CD4-positive, CD25-positive, alpha-beta regulatory T cell (primary cell): ENCODE measurements around the gene RPL27A. TPM values are rescaled to one million over a fixed set of nuclear protein-coding genes. Genes with fewer than 3 reads are reported as not detected.

Experiments
- ATAC-seq, 2 donors: fragments of 150-1000 bp; cut with Tn5 transposase; one replicate each; pipeline ENCODE4 v1.10.0; 2021; ENCODE audit warnings: low read depth in 2 of 2, moderate number of reproducible peaks in 2 of 2, moderate library complexity in 1 of 2
- DNase-seq, 3 donors: peaks; one replicate each; pipeline versions ENCODE4 v3.0.0 to v3.0.0-alpha.2; 2012 to 2022; ENCODE audit warnings: mixed read lengths in 1 of 3
- H3K27ac ChIP-seq: one replicate; pipeline ENCODE4 v1.7.0; 2013; ENCODE audit warnings: mild to moderate bottlenecking, low read length; ENCODE audit not compliant: insufficient read depth, poor library complexity, severe bottlenecking
- H3K27me3 ChIP-seq: one replicate; pipeline ENCODE4 v1.7.0; 2013; ENCODE audit warnings: low read length; ENCODE audit not compliant: control insufficient read depth, insufficient read depth
- H3K36me3 ChIP-seq: one replicate; pipeline ENCODE4 v1.7.0; 2013; ENCODE audit warnings: mild to moderate bottlenecking, low read length, moderate library complexity; ENCODE audit not compliant: control insufficient read depth, insufficient read depth
- H3K4me1 ChIP-seq: 2 replicates; pipeline ENCODE4 v1.7.0; 2013; ENCODE audit warnings: mild to moderate bottlenecking, low read length; ENCODE audit not compliant: insufficient read depth, control insufficient read depth, poor library complexity, severe bottlenecking
- H3K4me3 ChIP-seq: one replicate; pipeline ENCODE4 v1.7.0; 2013; ENCODE audit warnings: low read depth, mild to moderate bottlenecking, low read length, moderate library complexity
- H3K9me3 ChIP-seq, 2 experiments: 1 replicate in 1 of 2; 2 replicates in 1 of 2; pipeline ENCODE4 v1.7.0; 2013; ENCODE audit warnings: low read length in 2 of 2, mild to moderate bottlenecking in 1 of 2, moderate library complexity in 1 of 2; ENCODE audit not compliant: control insufficient read depth in 2 of 2
- H3K27ac Mint-ChIP-seq, 3 donors: one replicate each; pipeline ENCODE4 v1.8.0; 2020 to 2022; ENCODE audit warnings: mild to moderate bottlenecking in 3 of 3, mixed read lengths in 3 of 3, moderate library complexity in 2 of 3
- H3K27me3 Mint-ChIP-seq: one replicate; pipeline ENCODE4 v1.8.0; 2022; ENCODE audit warnings: mild to moderate bottlenecking, mixed read lengths
- H3K36me3 Mint-ChIP-seq: one replicate; pipeline ENCODE4 v1.8.0; 2020; ENCODE audit warnings: mixed read lengths
- H3K4me1 Mint-ChIP-seq, 4 donors: one replicate each; pipeline ENCODE4 v1.8.0; 2020 to 2022; ENCODE audit warnings: mixed read lengths in 4 of 4, mild to moderate bottlenecking in 1 of 4
- H3K4me3 Mint-ChIP-seq, 4 donors: one replicate each; pipeline ENCODE4 v1.8.0; 2020 to 2022; ENCODE audit warnings: mild to moderate bottlenecking in 4 of 4, mixed read lengths in 4 of 4, moderate library complexity in 3 of 4
- H3K9me3 Mint-ChIP-seq, 7 donors: one replicate each; pipeline ENCODE4 v1.8.0; 2020 to 2022; ENCODE audit warnings: mixed read lengths in 7 of 7, mild to moderate bottlenecking in 3 of 7, moderate library complexity in 2 of 7
- polyA plus RNA-seq, 4 donors: library from polyadenylated mRNA; unstranded; fragments of 300-500 nt; fragmentation: Illumina TruSeq; gene quantifications; one replicate each; pipeline ENCODE4 v1.2.3, GENCODE V29; 2021
- total RNA-seq: library from RNA; stranded (reverse); gene quantifications from one replicate; pipeline ENCODE4 v1.2.3, GENCODE V29; 2022

Gene RPL27A
- total and polyA plus RNA-seq, 5 donors from 2014 or later = 1,139 to 4,268 (median 2,980) TPM

DNA sequence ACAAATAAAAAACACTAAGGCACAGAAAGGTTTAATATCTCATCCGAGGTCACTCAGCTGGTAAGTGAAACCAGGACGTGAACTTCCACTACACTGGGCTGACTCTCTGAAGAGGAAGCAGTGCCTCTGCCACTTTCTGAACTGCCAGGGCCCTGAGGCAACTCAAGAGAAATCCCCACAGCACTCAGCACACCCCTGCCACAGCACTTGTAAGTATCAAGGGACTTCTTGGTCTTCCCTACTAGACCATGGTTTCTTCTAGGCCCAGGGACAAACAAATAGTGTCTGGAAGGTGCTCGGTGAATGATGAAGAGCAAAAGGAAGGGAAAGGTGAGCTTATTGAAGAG is 49.7 kb downstream of the RPL27A start:
- Histone ChIP-seq H3K27ac (no peak overlapping the region), H3K36me3 (no peaks in the 10 kb centered on the region), H3K27me3 (no peaks in the 10 kb centered on the region), H3K4me1 (no peaks in the 10 kb centered on the region), H3K9me3 (no peaks in the 10 kb centered on the region), H3K4me3 (no peak overlapping the region)
- Mint-ChIP-seq H3K27ac (peak overlapping the region in 1 of 3 donors; percentile 26), H3K4me3 (no peak overlapping the region), H3K4me1 (no peaks in the 10 kb centered on the region), H3K27me3 (no peaks in the 10 kb centered on the region), H3K36me3 (no peaks in the 10 kb centered on the region), H3K9me3 (no peaks in the 10 kb centered on the region)
- ATAC-seq (peak; percentile 49 to 64), DNase-seq (no peak)

- H3K27ac ChIP-seq = no peak overlapping the region
- Mint-ChIP-seq H3K4me3 (no peak overlapping the region), H3K27ac (no peak overlapping the region), H3K27me3 (no peaks in the 10 kb centered on the region), H3K9me3 (no peaks in the 10 kb centered on the region), H3K4me1 (no peaks in the 10 kb centered on the region), H3K36me3 (no peaks in the 10 kb centered on the region)
- ATAC-seq = no peak
- H3K4me1 ChIP-seq = no peaks in the 10 kb centered on the region
- H3K27me3 ChIP-seq = no peaks in the 10 kb centered on the region
- no peak overlapping the region for H3K4me3 ChIP-seq
- DNase-seq = no peak
- H3K9me3 ChIP-seq = no peaks in the 10 kb centered on the region
- no peaks in the 10 kb centered on the region for H3K36me3 ChIP-seq
These were observed 50.2 kb downstream of the RPL27A start for GRCh38 chr11:8732748-8733241.

DNA sequence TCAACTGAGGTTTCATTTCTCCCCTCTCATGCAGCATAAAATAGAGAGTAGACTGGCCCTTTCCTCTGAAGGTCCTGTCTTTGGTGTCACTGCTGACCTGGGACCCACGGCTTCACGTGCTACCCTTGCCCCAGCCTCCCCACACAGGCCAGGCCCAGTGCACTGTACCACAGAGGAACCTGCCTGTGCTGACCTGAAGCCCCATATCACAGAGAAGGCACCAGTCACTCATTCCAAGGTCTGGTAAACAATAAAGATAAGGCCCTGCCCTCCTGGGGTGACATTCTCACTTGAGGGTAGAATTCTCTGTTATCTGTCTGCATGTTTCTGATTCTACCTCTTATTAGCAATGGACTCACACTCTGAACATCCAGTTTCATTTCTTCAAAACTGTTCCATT is 51.3 kb downstream of the RPL27A start:
- H3K9me3 ChIP-seq = no peaks in the 10 kb centered on the region
- DNase-seq (no peak), ATAC-seq (no peak)
- H3K4me3 Mint-ChIP-seq = no peak overlapping the region
- no peaks in the 10 kb centered on the region for H3K36me3 ChIP-seq
- no peaks in the 10 kb centered on the region for H3K27me3 ChIP-seq
- H3K27ac ChIP-seq = no peak overlapping the region
- H3K4me1 ChIP-seq = no peaks in the 10 kb centered on the region
- no peaks in the 10 kb centered on the region for H3K4me1 Mint-ChIP-seq
- H3K36me3 Mint-ChIP-seq = no peaks in the 10 kb centered on the region
- no peak overlapping the region for H3K4me3 ChIP-seq
- H3K27me3 Mint-ChIP-seq = no peaks in the 10 kb centered on the region
- no peaks in the 10 kb centered on the region for H3K9me3 Mint-ChIP-seq
- no peak overlapping the region for H3K27ac Mint-ChIP-seq

GRCh38 chr11:8735094-8735493 is 52.5 kb downstream of the RPL27A start:
- Histone ChIP-seq H3K36me3 (no peaks in the 10 kb centered on the region), H3K4me3 (no peak overlapping the region), H3K9me3 (no peaks in the 10 kb centered on the region), H3K4me1 (no peaks in the 10 kb centered on the region), H3K27me3 (no peaks in the 10 kb centered on the region), H3K27ac (no peak overlapping the region)
- Mint-ChIP-seq H3K4me1 (no peaks in the 10 kb centered on the region), H3K27me3 (no peaks in the 10 kb centered on the region), H3K36me3 (no peaks in the 10 kb centered on the region), H3K9me3 (no peaks in the 10 kb centered on the region), H3K4me3 (no peak overlapping the region), H3K27ac (no peak overlapping the region)
- ATAC-seq (no peak), DNase-seq (no peak)

DNA sequence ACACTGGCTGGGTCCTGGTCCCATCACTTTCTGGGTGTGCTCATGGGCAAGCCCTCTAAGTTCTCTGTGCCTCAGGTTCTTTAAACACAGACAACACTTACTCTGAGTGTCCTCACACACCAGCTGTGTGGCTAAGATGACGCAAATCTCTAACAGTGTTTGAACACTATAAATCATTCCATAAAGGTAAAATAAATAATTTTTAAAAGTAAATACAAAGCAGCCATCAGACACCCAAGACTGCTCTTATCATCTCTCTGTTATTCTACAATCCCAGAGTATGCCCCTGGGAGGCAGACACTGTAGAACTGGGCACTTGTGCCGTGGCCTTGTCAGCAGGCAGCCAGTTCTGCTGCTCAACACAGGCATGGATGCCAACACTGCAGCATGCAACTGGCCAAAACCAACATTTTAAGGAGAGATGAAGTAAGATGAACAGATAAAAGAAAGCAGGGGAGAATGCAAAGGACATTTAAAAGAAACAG is 56.8 kb downstream of the RPL27A start:
- Mint-ChIP-seq H3K36me3 (no peaks in the 10 kb centered on the region), H3K27ac (no peak overlapping the region), H3K4me3 (no peak overlapping the region), H3K4me1 (no peaks in the 10 kb centered on the region), H3K9me3 (no peaks in the 10 kb centered on the region), H3K27me3 (peaks cover 8% of the 10 kb centered on the region)
- ATAC-seq (no peak), DNase-seq (no peak)
- Histone ChIP-seq H3K4me3 (no peak overlapping the region), H3K9me3 (no peaks in the 10 kb centered on the region), H3K27ac (no peak overlapping the region), H3K27me3 (no peaks in the 10 kb centered on the region), H3K4me1 (no peaks in the 10 kb centered on the region), H3K36me3 (no peaks in the 10 kb centered on the region)

Other genes with a start within 250 kb of the RPL27A start
- 0.49 TPM for gene STK33, start 88.6 kb upstream of the RPL27A start, total RNA-seq
- gene STK33, start 88.6 kb upstream of the RPL27A start, polyA plus RNA-seq = under 1 TPM in 1 of 4 donors, not detected in 3; 0.44 TPM
- gene TRIM66, start 127 bp upstream of the RPL27A start, total RNA-seq = 16.0 TPM
- 1 to 10 TPM in 1 of 4 donors, under 1 TPM in 3; 0.33 to 1.0 (median 0.57) TPM for gene TRIM66, start 127 bp upstream of the RPL27A start, polyA plus RNA-seq
- gene AKIP1, start 228.4 kb downstream of the RPL27A start, total RNA-seq = 15.9 TPM
- 10 to 100 TPM; 31.0 to 43.7 (median 34.6) TPM for gene AKIP1, start 228.4 kb downstream of the RPL27A start, polyA plus RNA-seq